Measurements from ENCODE around the gene MYO3B. TPM values are rescaled to one million over a fixed set of nuclear protein-coding genes. Genes with fewer than 3 reads are reported as not detected.

MYO3B gene
- total RNA-seq, 1 experiment from 2014 or later, result 0.63 TPM

DNA sequence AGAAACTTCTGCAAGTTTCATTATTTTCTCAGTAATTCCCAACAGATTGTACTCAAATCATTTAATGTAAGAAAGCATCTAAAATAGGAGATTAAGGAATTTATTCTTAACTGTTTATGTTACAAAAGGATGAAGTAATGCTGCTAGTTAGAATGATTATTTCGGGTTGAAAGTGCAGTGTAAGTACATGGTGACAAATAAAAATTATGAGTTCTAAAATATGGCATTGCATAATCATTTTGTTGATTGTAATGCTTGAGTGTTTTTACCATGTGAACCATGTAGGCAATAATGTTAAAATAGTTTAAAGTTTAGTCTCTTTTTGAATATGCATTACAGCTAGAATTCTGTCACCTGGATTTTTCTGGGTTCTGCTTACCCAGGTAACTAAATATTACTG, 388.2 kb downstream of the MYO3B start:
- Histone ChIP-seq H2BK20ac (ENCODE audit: low read depth, low read length, poor library complexity, severe bottlenecking) (no peak overlapping the region), H3K79me1 (ENCODE audit: insufficient read depth, low read depth, low read length, poor library complexity, severe bottlenecking) (no peaks in the 10 kb centered on the region), H3K4me1 (ENCODE audit: insufficient read depth, low read length) (no peaks in the 10 kb centered on the region), H2BK15ac (ENCODE audit: low read depth, low read length) (no peak overlapping the region), H3K27me3 (ENCODE audit: insufficient read depth, low read length) (no peaks in the 10 kb centered on the region), H2BK5ac (ENCODE audit: insufficient read length, low read length) (no peak overlapping the region), H3K4me2 (ENCODE audit: insufficient read depth, insufficient read length, low read length) (no peak overlapping the region), H3K4ac (ENCODE audit: low read depth, low read length) (no peak overlapping the region), H2BK120ac (ENCODE audit: low read depth, low read length, poor library complexity, severe bottlenecking) (no peak overlapping the region), H4K20me1 (ENCODE audit: control insufficient read depth, insufficient read depth, insufficient read length) (no peaks in the 10 kb centered on the region), H4K8ac (replicated peaks; ENCODE audit: insufficient read length, low read depth, low read length) (no peak overlapping the region), H3T11ph (ENCODE audit: low read length) (no peak overlapping the region), H3K23me2 (ENCODE audit: insufficient read length, low read depth, low read length, poor library complexity, severe bottlenecking) (no peaks in the 10 kb centered on the region), H3K79me2 (ENCODE audit: insufficient read depth, low read length) (no peaks in the 10 kb centered on the region), H4K5ac (ENCODE audit: insufficient read length, low read depth, low read length) (no peak overlapping the region), H3K56ac (ENCODE audit: insufficient read length, low read depth, low read length) (no peak overlapping the region), H3K9ac (ENCODE audit: extremely low read depth, insufficient read length, low read length) (no peak overlapping the region), H2AFZ (ENCODE audit: low read length) (no peak overlapping the region), H3K14ac (ENCODE audit: insufficient read depth, low read length) (no peak overlapping the region), H3K9me3 (ENCODE audit: control insufficient read depth, low read depth, low read length) (no peaks in the 10 kb centered on the region), H4K91ac (ENCODE audit: insufficient read length, low read depth, low read length) (no peak overlapping the region), H3K23ac (ENCODE audit: insufficient read length, low read depth, low read length) (no peak overlapping the region), H3K18ac (ENCODE audit: insufficient read length, low read depth, low read length) (no peak overlapping the region), H2AK5ac (ENCODE audit: insufficient read length, low read length) (no peak overlapping the region), H3K27ac (ENCODE audit: insufficient read length, low read depth, low read length) (no peak overlapping the region), H2BK12ac (ENCODE audit: insufficient read length, low read depth, low read length) (no peak overlapping the region)
- Mint-ChIP-seq H3K27me3 (ENCODE audit: low read depth) (peaks cover 2% of the 10 kb centered on the region; the same call in 1 of the 2 replicates), H3K27ac (no peak overlapping the region), H3K36me3 (ENCODE audit: insufficient read depth in 1 of 3, low read depth in 3 of 3) (no peaks in the 10 kb centered on the region), H3K9me3 (no peaks in the 10 kb centered on the region), H3K4me3 (no peak overlapping the region), H3K4me1 (no peaks in the 10 kb centered on the region)
- TF ChIP-seq, protein P1, sequence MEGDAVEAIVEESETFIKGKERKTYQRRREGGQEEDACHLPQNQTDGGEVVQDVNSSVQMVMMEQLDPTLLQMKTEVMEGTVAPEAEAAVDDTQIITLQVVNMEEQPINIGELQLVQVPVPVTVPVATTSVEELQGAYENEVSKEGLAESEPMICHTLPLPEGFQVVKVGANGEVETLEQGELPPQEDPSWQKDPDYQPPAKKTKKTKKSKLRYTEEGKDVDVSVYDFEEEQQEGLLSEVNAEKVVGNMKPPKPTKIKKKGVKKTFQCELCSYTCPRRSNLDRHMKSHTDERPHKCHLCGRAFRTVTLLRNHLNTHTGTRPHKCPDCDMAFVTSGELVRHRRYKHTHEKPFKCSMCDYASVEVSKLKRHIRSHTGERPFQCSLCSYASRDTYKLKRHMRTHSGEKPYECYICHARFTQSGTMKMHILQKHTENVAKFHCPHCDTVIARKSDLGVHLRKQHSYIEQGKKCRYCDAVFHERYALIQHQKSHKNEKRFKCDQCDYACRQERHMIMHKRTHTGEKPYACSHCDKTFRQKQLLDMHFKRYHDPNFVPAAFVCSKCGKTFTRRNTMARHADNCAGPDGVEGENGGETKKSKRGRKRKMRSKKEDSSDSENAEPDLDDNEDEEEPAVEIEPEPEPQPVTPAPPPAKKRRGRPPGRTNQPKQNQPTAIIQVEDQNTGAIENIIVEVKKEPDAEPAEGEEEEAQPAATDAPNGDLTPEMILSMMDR (conservative IDR thresholded peaks at IDR 0.05), result no peak
- no peak for DNase-seq
- WGBS (ENCODE audit: extremely low coverage, insufficient read length, low lambda C conversion rate), result 100% methylated on average over 1 of the region's 1 CpG

All from H9 (cell line).